Limb (tissue), 2 donors: Measurements from ENCODE around the gene ST3GAL2.
"Not testable (repeated sequence)": the region's sequence is repeated elsewhere in the genome, so short reads cannot be mapped to it uniquely, and the experiment has no call there.

ENCODE experiments used
- DNase-seq, 2 donors: peaks; one replicate each; pipeline ENCODE4 v3.0.0-alpha.2; 2016; ENCODE audit errors: extremely low spot score in 2 of 2

ST3GAL2 gene

GRCh38 chr16:70467608-70468007, 28.7 kb upstream of the ST3GAL2 start:
- no peak for DNase-seq

- no peak for DNase-seq
Measured at GRCh38 chr16:70467113-70467512, 28.2 kb upstream of the ST3GAL2 start.

GRCh38 chr16:70466805-70467076, 27.8 kb upstream of the ST3GAL2 start:
- DNase-seq, result no peak

GRCh38 chr16:70465999-70466804, 27.3 kb upstream of the ST3GAL2 start:
- no peak for DNase-seq

- no peak for DNase-seq
Measured at GRCh38 chr16:70463235-70463634, 24.3 kb upstream of the ST3GAL2 start.

GRCh38 chr16:70460737-70461261, 21.9 kb upstream of the ST3GAL2 start:
- DNase-seq, result no peak

- no peak for DNase-seq
Measured at GRCh38 chr16:70457446-70458166, 18.7 kb upstream of the ST3GAL2 start.

GRCh38 chr16:70455910-70456309, 17.0 kb upstream of the ST3GAL2 start:
- no peak for DNase-seq

GRCh38 chr16:70454222-70455034, 15.5 kb upstream of the ST3GAL2 start, which contains the start of gene FCSK:
Gene FCSK, plus strand, starts transcription at chr16:70454595. Its CDS starts 8,596 bp downstream, at chr16:70463191.
- DNase-seq, result peak; percentile 84 to 87

GRCh38 chr16:70453892-70454221, 15.0 kb upstream of the ST3GAL2 start:
- peak in 1 of 2 donors; percentile 62 for DNase-seq

- no peak for DNase-seq
Measured at GRCh38 chr16:70453117-70453891, 14.4 kb upstream of the ST3GAL2 start.

GRCh38 chr16:70451004-70451340, 12.1 kb upstream of the ST3GAL2 start:
- DNase-seq, result not testable (repeated sequence)

GRCh38 chr16:70450142-70451003, 11.5 kb upstream of the ST3GAL2 start:
- DNase-seq, result not testable (repeated sequence)

GRCh38 chr16:70448075-70448474, 9.2 kb upstream of the ST3GAL2 start:
- DNase-seq, result no peak

GRCh38 chr16:70444249-70445063, 5.6 kb upstream of the ST3GAL2 start:
- no peak for DNase-seq

- DNase-seq, result no peak
Measured at GRCh38 chr16:70442344-70442743, 3.4 kb upstream of the ST3GAL2 start.

GRCh38 chr16:70441406-70441990, 2.6 kb upstream of the ST3GAL2 start:
- no peak for DNase-seq

GRCh38 chr16:70440009-70440692, 1.3 kb upstream of the ST3GAL2 start:
- no peak for DNase-seq

- peak in 1 of 2 donors; percentile 80 for DNase-seq
Measured at GRCh38 chr16:70438585-70438968, 323 bp downstream of the ST3GAL2 start.
